ENCODE data around the gene IFNAR1.

The IFNAR1 gene

GRCh38 chr21:33325222-33326067 lies 675 bp downstream of the IFNAR1 start:
- Histone ChIP-seq H3K27ac (peak overlapping the region; percentile 99), H3K4me1 (ENCODE audit: control insufficient read depth in 1 of 2, insufficient read depth in 1 of 2, low read depth in 1 of 2, low read length in 1 of 2) (peaks cover 33 to 41% of the 10 kb centered on the region in 2 experiments), H3K9me3 (no peaks in the 10 kb centered on the region), H3K4me3 (ENCODE audit: low read depth in 1 of 2, low read length in 1 of 2) (peak overlapping the region; percentile 97 to 100), H3K27me3 (no peaks in the 10 kb centered on the region), H3K36me3 (peaks cover 2% of the 10 kb centered on the region)
- TF ChIP-seq CTCF (IDR thresholded peaks at IDR 0.05): no peak

GRCh38 chr21:33327326-33327725 lies 2.6 kb downstream of the IFNAR1 start:
- TF ChIP-seq CTCF (IDR thresholded peaks at IDR 0.05): no peak
- Histone ChIP-seq H3K27me3 (no peaks in the 10 kb centered on the region), H3K27ac (peak overlapping the region; percentile 99), H3K4me1 (ENCODE audit: control insufficient read depth in 1 of 2, insufficient read depth in 1 of 2, low read depth in 1 of 2, low read length in 1 of 2) (peaks cover 33 to 41% of the 10 kb centered on the region in 2 experiments), H3K9me3 (no peaks in the 10 kb centered on the region), H3K36me3 (peaks cover 15% of the 10 kb centered on the region), H3K4me3 (ENCODE audit: low read depth in 1 of 2, low read length in 1 of 2) (peak overlapping the region in 1 of 2 experiments; percentile 97)

GRCh38 chr21:33327792-33328433 lies 3.1 kb downstream of the IFNAR1 start:
- no peaks in the 10 kb centered on the region for H3K27me3 ChIP-seq
- H3K36me3 ChIP-seq: peaks cover 15% of the 10 kb centered on the region
- peaks cover 33 to 41% of the 10 kb centered on the region in 2 experiments for H3K4me1 ChIP-seq (ENCODE audit: control insufficient read depth in 1 of 2, insufficient read depth in 1 of 2, low read depth in 1 of 2, low read length in 1 of 2)
- peak overlapping the region; percentile 99 for H3K27ac ChIP-seq
- no peak overlapping the region for H3K4me3 ChIP-seq (ENCODE audit: low read depth in 1 of 2, low read length in 1 of 2)
- H3K9me3 ChIP-seq: no peaks in the 10 kb centered on the region
- TF ChIP-seq CTCF (IDR thresholded peaks at IDR 0.05): no peak

- peak overlapping the region; percentile 40 for H3K27ac ChIP-seq
- no peak for TF ChIP-seq CTCF (IDR thresholded peaks at IDR 0.05)
- H3K36me3 ChIP-seq: peaks cover 19% of the 10 kb centered on the region
- peaks cover 20 to 28% of the 10 kb centered on the region in 2 experiments for H3K4me1 ChIP-seq (ENCODE audit: control insufficient read depth in 1 of 2, insufficient read depth in 1 of 2, low read depth in 1 of 2, low read length in 1 of 2)
- no peaks in the 10 kb centered on the region for H3K9me3 ChIP-seq
- no peak overlapping the region for H3K4me3 ChIP-seq (ENCODE audit: low read depth in 1 of 2, low read length in 1 of 2)
- no peaks in the 10 kb centered on the region for H3K27me3 ChIP-seq
These were observed 6.0 kb downstream of the IFNAR1 start for GRCh38 chr21:33330726-33331125.

- Histone ChIP-seq H3K27me3 (no peaks in the 10 kb centered on the region), H3K27ac (peak overlapping the region; percentile 7), H3K4me3 (ENCODE audit: low read depth in 1 of 2, low read length in 1 of 2) (no peak overlapping the region), H3K9me3 (no peaks in the 10 kb centered on the region), H3K4me1 (ENCODE audit: control insufficient read depth in 1 of 2, insufficient read depth in 1 of 2, low read depth in 1 of 2, low read length in 1 of 2) (peaks cover 7 to 14% of the 10 kb centered on the region in 2 experiments), H3K36me3 (peaks cover 23% of the 10 kb centered on the region)
- TF ChIP-seq CTCF (IDR thresholded peaks at IDR 0.05): no peak
These were observed 7.4 kb downstream of the IFNAR1 start for GRCh38 chr21:33332143-33332542.

Data from neutrophil (primary cell).